ENCODE data around the gene THAP4. TPM values are rescaled to one million over a fixed set of nuclear protein-coding genes. Genes with fewer than 3 reads are reported as not detected.

THAP4 gene
- total RNA-seq, 2 donors from 2014 or later, result 27.2 to 31.1 TPM

DNA sequence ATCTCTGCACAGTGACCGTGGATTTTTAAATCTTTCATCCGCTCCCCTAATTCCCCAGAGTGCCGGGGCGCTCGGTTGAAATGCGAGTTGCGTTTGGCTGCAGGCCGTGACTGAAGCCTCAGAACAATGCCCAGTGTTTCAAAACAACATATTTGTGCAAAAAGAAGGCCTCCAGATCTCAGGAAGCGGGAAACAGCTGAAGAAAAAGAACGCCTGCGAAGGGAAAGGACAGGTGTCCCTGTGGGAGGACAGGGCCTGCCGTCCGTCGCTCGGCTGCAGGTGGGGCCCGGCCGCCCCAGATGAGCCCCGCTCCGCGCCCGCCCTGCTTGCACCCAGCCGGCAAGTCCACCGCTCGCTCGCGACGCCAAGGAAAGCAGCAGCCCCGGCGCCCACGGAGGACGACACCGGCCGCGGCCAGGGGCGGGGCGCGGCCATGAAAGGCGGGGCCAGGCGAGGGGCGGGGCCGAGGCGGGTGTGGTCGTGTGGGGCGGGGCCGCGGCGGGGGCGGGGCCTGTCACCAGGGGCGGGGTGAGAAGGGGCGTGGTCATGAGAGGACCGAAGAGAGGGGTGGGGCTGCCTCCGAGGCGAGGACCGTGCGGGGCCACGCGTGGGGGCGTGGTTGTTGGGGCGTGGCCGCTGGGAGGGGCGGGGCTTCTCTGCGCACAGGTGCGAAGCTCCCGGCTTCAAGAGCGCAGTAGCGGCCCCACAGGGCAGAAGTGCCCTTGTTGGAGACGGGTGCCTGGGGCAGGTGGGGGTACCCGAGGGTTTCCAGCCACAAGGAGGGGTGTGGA lies 96.0 kb downstream of the THAP4 start:
- Histone ChIP-seq H3K36me3 (no peaks in the 10 kb centered on the region), H3K4me1 (ENCODE audit: control insufficient read depth in 1 of 2, low read depth in 2 of 2) (peaks cover 3 to 16% of the 10 kb centered on the region in 2 donors), H3K27me3 (replicated peaks; ENCODE audit: insufficient read depth) (no peaks in the 10 kb centered on the region), H3K9me3 (no peaks in the 10 kb centered on the region), H3K4me3 (peak overlapping the region; percentile 68), H3K27ac (no peak overlapping the region)
- DNase-seq (ENCODE audit: low spot score), result no peak
- TF ChIP-seq, protein P1, sequence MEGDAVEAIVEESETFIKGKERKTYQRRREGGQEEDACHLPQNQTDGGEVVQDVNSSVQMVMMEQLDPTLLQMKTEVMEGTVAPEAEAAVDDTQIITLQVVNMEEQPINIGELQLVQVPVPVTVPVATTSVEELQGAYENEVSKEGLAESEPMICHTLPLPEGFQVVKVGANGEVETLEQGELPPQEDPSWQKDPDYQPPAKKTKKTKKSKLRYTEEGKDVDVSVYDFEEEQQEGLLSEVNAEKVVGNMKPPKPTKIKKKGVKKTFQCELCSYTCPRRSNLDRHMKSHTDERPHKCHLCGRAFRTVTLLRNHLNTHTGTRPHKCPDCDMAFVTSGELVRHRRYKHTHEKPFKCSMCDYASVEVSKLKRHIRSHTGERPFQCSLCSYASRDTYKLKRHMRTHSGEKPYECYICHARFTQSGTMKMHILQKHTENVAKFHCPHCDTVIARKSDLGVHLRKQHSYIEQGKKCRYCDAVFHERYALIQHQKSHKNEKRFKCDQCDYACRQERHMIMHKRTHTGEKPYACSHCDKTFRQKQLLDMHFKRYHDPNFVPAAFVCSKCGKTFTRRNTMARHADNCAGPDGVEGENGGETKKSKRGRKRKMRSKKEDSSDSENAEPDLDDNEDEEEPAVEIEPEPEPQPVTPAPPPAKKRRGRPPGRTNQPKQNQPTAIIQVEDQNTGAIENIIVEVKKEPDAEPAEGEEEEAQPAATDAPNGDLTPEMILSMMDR (IDR thresholded peaks at IDR 0.05), result no peak
- no peak for ATAC-seq (ENCODE audit: insufficient number of reproducible peaks, low FRiP score, low read depth)

DNA sequence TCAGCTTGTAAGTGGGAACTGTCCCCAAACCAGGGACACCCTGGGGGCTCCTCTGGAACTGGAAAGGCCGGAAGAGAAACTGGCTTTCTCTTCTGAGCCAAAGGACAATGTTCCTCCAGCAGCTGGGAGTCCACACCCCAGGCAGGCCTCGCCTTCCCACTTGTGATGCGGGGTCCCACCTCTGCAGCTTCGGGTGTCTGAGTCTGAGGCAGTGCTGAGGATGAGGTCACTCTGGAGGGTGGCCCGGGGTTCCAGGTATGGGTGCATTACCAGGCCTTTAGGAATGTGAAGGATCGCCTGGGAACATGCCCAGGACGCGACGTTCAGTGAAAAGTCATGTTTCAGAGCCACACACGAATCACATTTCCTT lies 96.6 kb downstream of the THAP4 start:
- TF ChIP-seq, protein P1 (IDR thresholded peaks at IDR 0.05), result no peak
- no peak for DNase-seq (ENCODE audit: low spot score)
- no peak overlapping the region for H3K27ac ChIP-seq
- peak; percentile 29 for ATAC-seq (ENCODE audit: insufficient number of reproducible peaks, low FRiP score, low read depth)
- H3K36me3 ChIP-seq, result no peaks in the 10 kb centered on the region
- H3K4me1 ChIP-seq (ENCODE audit: control insufficient read depth in 1 of 2, low read depth in 2 of 2), result peaks cover 3 to 16% of the 10 kb centered on the region in 2 donors
- H3K4me3 ChIP-seq, result peak overlapping the region; percentile 68
- no peaks in the 10 kb centered on the region for H3K9me3 ChIP-seq
- no peaks in the 10 kb centered on the region for H3K27me3 ChIP-seq (replicated peaks; ENCODE audit: insufficient read depth)

DNA sequence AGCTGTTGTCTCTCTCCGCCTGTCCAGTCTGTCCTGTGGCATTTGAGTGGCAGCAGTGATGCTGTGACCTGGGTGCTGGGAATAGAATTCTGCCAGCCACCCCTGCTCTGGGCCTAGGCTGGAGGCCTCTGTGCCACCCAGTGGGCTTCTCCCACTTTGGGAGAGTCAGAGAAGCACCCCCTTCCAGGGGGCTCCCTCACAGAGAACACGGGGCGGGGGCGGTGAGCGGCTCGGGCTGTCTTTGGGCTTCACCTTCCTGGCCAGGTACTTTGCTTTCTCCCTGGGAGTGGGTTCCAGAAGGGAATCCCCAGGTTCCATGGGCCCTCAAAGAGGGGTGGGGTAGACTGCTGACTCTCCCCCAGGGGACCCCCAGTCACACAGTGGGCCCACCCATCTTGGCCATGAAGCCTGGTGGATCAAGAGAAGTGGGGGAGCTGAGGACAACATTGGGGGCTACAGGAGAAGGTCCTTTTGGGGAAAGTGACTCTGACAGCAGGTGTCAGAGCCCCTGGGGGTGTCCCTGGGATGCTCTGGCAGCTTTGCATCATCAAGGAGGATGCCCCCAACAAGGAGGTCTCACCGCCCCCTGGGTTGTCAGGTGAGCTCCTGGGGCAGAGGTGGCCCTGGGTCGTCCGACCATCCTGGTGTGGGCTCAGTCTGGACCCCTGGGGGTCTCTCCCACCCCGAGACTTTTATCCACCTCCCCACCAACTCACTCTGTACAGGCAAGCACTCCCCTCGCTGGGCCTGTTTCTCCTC lies 97.2 kb downstream of the THAP4 start:
- no peak overlapping the region for H3K27ac ChIP-seq

DNA sequence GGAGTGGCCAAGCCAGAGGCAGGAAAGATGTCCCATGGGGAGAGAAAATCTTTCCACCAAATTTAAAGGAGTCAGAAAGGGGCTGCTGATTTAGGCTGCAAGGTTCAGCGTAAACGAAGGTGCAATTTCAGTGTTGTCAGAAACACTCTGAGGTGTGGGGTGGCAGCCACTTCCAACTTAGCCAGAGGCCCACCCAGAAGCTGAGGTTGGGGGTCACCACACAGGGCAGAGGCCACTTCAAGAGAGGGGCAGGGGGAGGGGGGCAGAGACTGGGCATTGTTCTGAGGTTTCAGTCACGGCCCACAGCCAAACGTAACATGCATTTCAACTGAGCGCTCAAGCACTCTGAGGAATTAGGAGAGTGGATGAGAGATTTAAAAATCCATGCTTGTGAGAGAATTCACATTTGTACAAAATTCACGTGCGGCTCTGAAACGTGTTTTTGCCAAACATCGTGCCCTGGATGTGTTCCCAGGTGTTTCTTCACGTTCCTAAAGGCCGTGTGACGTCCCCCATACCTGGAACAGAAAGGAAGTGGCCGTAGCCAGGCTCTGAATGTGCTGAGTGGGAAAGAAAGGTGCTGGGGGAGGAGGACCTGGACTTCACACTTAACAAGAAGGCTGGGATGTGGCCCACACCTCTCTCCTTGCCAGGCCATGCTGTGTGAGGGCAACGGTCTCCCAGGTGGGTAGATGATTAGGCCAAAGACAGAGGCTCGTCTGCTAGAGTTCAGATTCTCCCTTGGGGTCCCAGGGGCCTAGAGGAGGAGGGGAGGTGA lies 97.9 kb downstream of the THAP4 start:
- DNase-seq (ENCODE audit: low spot score) (no peak), ATAC-seq (ENCODE audit: insufficient number of reproducible peaks, low FRiP score, low read depth) (no peak)
- no peaks in the 10 kb centered on the region for H3K36me3 ChIP-seq
- H3K27me3 ChIP-seq (replicated peaks; ENCODE audit: insufficient read depth), result no peaks in the 10 kb centered on the region
- no peak overlapping the region for H3K27ac ChIP-seq
- no peak overlapping the region for H3K4me3 ChIP-seq
- TF ChIP-seq, protein P1 (IDR thresholded peaks at IDR 0.05), result no peak
- H3K9me3 ChIP-seq, result no peaks in the 10 kb centered on the region
- H3K4me1 ChIP-seq (ENCODE audit: control insufficient read depth in 1 of 2, low read depth in 2 of 2), result peaks cover 3 to 16% of the 10 kb centered on the region in 2 donors

More for the DNA sequence above, 97.2 kb downstream of the THAP4 start:
- Histone ChIP-seq H3K9me3 (no peaks in the 10 kb centered on the region), H3K27me3 (replicated peaks; ENCODE audit: insufficient read depth) (no peaks in the 10 kb centered on the region), H3K4me3 (no peak overlapping the region), H3K36me3 (no peaks in the 10 kb centered on the region), H3K4me1 (ENCODE audit: control insufficient read depth in 1 of 2, low read depth in 2 of 2) (peaks cover 3 to 16% of the 10 kb centered on the region in 2 donors)
- TF ChIP-seq, protein P1 (IDR thresholded peaks at IDR 0.05), result no peak
- ATAC-seq (ENCODE audit: insufficient number of reproducible peaks, low FRiP score, low read depth) (no peak), DNase-seq (ENCODE audit: low spot score) (no peak)

Measured in thoracic aorta (tissue), 2 donors.